ENCODE results near the gene MAST4. TPM values are rescaled to one million over a fixed set of nuclear protein-coding genes. Genes with fewer than 3 reads are reported as not detected.

The MAST4 gene
- total and polyA plus RNA-seq, 2 of the 4 experiments (the other 2 are of a cell fraction): 4.8 to 6.8 TPM

GRCh38 chr5:67026278-67026677 is 430.1 kb downstream of the MAST4 start:
- POLR2A ChIA-PET (ENCODE audit: unreplicated experiment): no interaction called here
- ATAC-seq (ENCODE audit: low read depth): no peak
- intact Hi-C loops (cut with micrococcal nuclease): no loop called here

More at GRCh38 chr5:67026278-67026677, 430.1 kb downstream of the MAST4 start:
- Histone ChIP-seq H3K4me1 (ENCODE audit: control insufficient read depth, insufficient read depth, low read length) (peaks cover 5% of the 10 kb centered on the region; the same call in 1 of the 2 replicates), H4K20me1 (ENCODE audit: insufficient read depth, low read length) (peaks cover 3% of the 10 kb centered on the region; the same call in 1 of the 2 replicates), H4K91ac (ENCODE audit: insufficient read depth, low read depth, low read length) (no peak overlapping the region), H3K27me3 (ENCODE audit: control insufficient read depth, insufficient read depth, low read length) (no peaks in the 10 kb centered on the region), H2BK5ac (ENCODE audit: low read depth, low read length, poor library complexity, severe bottlenecking) (no peak overlapping the region), H3K27ac (ENCODE audit: insufficient read depth, low read length) (no peak overlapping the region), H3K4me3 (ENCODE audit: insufficient read depth, low read depth, low read length) (no peak overlapping the region), H3K4ac (ENCODE audit: low read depth, low read length) (no peak overlapping the region), H3K9me1 (ENCODE audit: insufficient read depth, low read length) (no peaks in the 10 kb centered on the region), H2AK9ac (replicated peaks; ENCODE audit: low read depth, low read length, poor library complexity) (no peak overlapping the region), H3K18ac (ENCODE audit: low read depth, low read length) (no peak overlapping the region), H2BK15ac (ENCODE audit: low read depth, low read length) (no peak overlapping the region), H3K14ac (replicated peaks; ENCODE audit: low read depth, low read length) (no peak overlapping the region), H3K56ac (ENCODE audit: extremely low read depth, insufficient read depth, low read length) (no peak overlapping the region), H3K9me3 (ENCODE audit: control insufficient read depth, insufficient read depth, low read length) (no peaks in the 10 kb centered on the region), H4K8ac (ENCODE audit: low read depth in 2 of 2, low read length in 2 of 2) (no peak overlapping the region), H3K79me1 (ENCODE audit: low read depth in 1 of 2, low read length in 2 of 2) (peaks cover 6 to 20% of the 10 kb centered on the region in 2 experiments; a peak in 3 of 4 replicates), H3K9ac (ENCODE audit: low read depth, low read length) (no peak overlapping the region), H2BK120ac (ENCODE audit: low read depth, low read length) (no peak overlapping the region), H3K4me2 (ENCODE audit: low read depth, low read length) (no peak overlapping the region), H2AK5ac (ENCODE audit: low read depth, low read length) (no peak overlapping the region), H3K36me3 (ENCODE audit: control insufficient read depth, insufficient read depth, low read length) (no peaks in the 10 kb centered on the region), H2BK20ac (ENCODE audit: low read depth, low read length) (no peak overlapping the region), H2AFZ (replicated peaks; ENCODE audit: low read length, poor library complexity) (no peak overlapping the region), H3K23ac (ENCODE audit: low read depth, low read length) (no peak overlapping the region), H4K5ac (ENCODE audit: low read depth, low read length) (no peak overlapping the region)
- no peak for DNase-seq
- in situ Hi-C loops (cut with MboI; ENCODE audit: low sequenced_read_pairs) (no loop called here), dilution Hi-C loops (cut with HindIII; ENCODE audit: low sequenced_read_pairs, unreplicated experiment) (no loop called here)
- WGBS, 2 experiments (ENCODE audit: extremely low coverage in 2 of 2, insufficient read length in 1 of 2): no CpG with 5 or more reads among the region's 1 CpG
- CTCF ChIA-PET: no interaction called here
- no peak for TF ChIP-seq RAD21 (IDR thresholded peaks at IDR 0.05; ENCODE audit: low read length)
- TF ChIP-seq SMC3 (IDR thresholded peaks at IDR 0.05; ENCODE audit: low read depth, low read length): no peak
- no peak for TF ChIP-seq NFE2L2 (IDR thresholded peaks at IDR 0.05; ENCODE audit: low read depth, low read length)
- no peak for TF ChIP-seq RCOR1 (IDR thresholded peaks at IDR 0.05; ENCODE audit: insufficient replicate concordance, low read length)
- TF ChIP-seq BHLHE40 (IDR thresholded peaks at IDR 0.05; ENCODE audit: low read depth, low read length): no peak
- no peak for TF ChIP-seq FOS (IDR thresholded peaks at IDR 0.05; ENCODE audit: low read depth, low read length)
- TF ChIP-seq USF2 (IDR thresholded peaks at IDR 0.05; ENCODE audit: low read depth, low read length): no peak
- no peak for TF ChIP-seq CTCF (conservative IDR thresholded peaks at IDR 0.05; ENCODE audit: low read depth, low read length)
- no peak for TF ChIP-seq RFX5 (IDR thresholded peaks at IDR 0.05; ENCODE audit: low read depth, low read length)
- no peak for TF ChIP-seq MAZ (IDR thresholded peaks at IDR 0.05; ENCODE audit: borderline replicate concordance, low read depth, low read length)
- no peak for TF ChIP-seq CHD1 (IDR thresholded peaks at IDR 0.05; ENCODE audit: low read depth, low read length)
- no peak for TF ChIP-seq MXI1 (IDR thresholded peaks at IDR 0.05; ENCODE audit: borderline replicate concordance, low read depth, low read length)
- BruUV-seq (replicated peaks): no TSS peak

Measured in IMR-90 (cell line).